Type B pancreatic cell (in vitro differentiated cells): Measurements from ENCODE around the gene HNF1B. TPM values are rescaled to one million over a fixed set of nuclear protein-coding genes. Genes with fewer than 3 reads are reported as not detected.

Experiments used
- DNase-seq: peaks from one replicate; pipeline ENCODE4 v3.0.0; 2021; ENCODE audit warnings: mixed read lengths; ENCODE audit not compliant: unreplicated experiment; ENCODE audit errors: extremely low spot score
- H3K27ac Mint-ChIP-seq: 2 replicates; pipeline ENCODE4 v1.8.0; 2021; ENCODE audit warnings: mild to moderate bottlenecking, mixed read lengths
- H3K27me3 Mint-ChIP-seq: 2 replicates; pipeline ENCODE4 v1.8.0; 2021; ENCODE audit warnings: mixed read lengths
- H3K36me3 Mint-ChIP-seq: 2 replicates; pipeline ENCODE4 v1.8.0; 2021; ENCODE audit warnings: mixed read lengths
- H3K4me1 Mint-ChIP-seq: one replicate; pipeline ENCODE4 v1.8.0; 2021; ENCODE audit warnings: mixed read lengths; ENCODE audit not compliant: unreplicated experiment
- H3K4me3 Mint-ChIP-seq: 2 replicates; pipeline ENCODE4 v1.8.0; 2021; ENCODE audit warnings: mild to moderate bottlenecking, mixed read lengths
- H3K9me3 Mint-ChIP-seq: 2 replicates; pipeline ENCODE4 v1.8.0; 2021; ENCODE audit warnings: mixed read lengths
- CTCF ChIP-seq: fragments of 200-600 bp; sonication (generic); conservative IDR thresholded peaks from 2 replicates; pipeline ENCODE4 v1.5.0; 2021; ENCODE audit warnings: antibody characterized with exemption, mild to moderate bottlenecking
- total RNA-seq: library from RNA; stranded (reverse); gene quantifications from 2 replicates; pipeline ENCODE4 v1.2.1, GENCODE V29; 2021; ENCODE audit warnings: low replicate concordance

HNF1B gene
- total RNA-seq, 1 donor from 2014 or later, result 19.0 TPM

DNA sequence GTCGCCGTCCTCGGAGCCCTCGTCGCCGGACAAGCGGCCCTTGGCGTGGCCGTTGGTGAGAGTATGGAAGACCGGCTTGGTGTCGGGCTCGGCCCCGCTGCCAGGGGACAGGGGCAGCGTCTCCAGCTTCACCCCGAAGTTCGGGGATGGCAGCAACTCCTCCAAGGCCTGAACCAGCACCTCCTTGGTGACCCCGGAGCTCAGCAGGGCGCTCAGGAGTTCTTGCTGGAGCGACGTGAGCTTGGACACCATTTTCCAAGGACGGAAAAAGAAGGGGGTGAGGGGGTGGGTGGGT lies 279 bp downstream of the HNF1B start:
- peaks cover 88% of the 10 kb centered on the region for H3K27me3 Mint-ChIP-seq
- no peaks in the 10 kb centered on the region for H3K36me3 Mint-ChIP-seq
- H3K9me3 Mint-ChIP-seq, result no peaks in the 10 kb centered on the region
- peak overlapping the region; percentile 84 for H3K27ac Mint-ChIP-seq
- no peak for TF ChIP-seq CTCF
- no peak for DNase-seq
- H3K4me1 Mint-ChIP-seq, result peaks cover 5% of the 10 kb centered on the region
- H3K4me3 Mint-ChIP-seq, result peak overlapping the region; percentile 88

DNA sequence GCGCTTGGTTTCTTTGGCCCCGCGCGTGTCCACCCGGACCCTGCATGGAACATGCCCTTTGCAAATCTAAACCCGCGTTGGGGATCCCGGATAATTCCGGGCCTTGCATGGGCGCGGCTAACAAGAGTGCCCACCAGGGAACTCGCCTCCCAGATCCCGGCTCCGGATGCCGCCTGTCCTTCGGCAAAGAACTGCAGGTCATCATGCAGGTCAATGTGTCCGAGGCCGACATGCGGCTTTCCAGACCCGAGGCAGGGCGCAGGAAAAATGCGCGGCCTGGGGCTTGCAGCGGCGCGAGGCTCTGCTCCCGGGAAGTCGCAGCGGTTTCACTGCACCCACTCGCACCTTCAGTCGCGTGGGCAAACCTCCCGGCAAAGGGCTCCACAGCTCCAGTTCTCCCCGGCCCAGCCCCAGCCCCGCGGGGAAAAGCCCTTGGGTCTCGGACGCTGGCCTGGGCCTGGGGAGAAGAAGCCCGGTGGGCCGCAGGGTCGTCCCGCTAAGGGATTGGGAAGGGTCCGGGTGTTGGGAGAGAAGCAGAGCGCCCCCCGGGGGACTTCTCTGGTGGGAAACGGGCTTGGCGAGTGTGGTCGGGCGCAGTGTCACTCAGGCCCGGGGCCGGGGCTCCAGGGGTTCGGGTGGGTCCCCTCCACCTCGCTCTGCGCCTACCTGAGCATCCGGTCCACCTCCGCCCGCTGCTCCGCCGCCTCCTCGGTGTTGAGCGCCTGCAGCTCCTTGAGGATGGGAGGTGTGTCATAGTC lies 805 bp downstream of the HNF1B start:
- H3K27ac Mint-ChIP-seq, result peak overlapping the region; percentile 84
- no peaks in the 10 kb centered on the region for H3K9me3 Mint-ChIP-seq
- H3K27me3 Mint-ChIP-seq, result peaks cover 93% of the 10 kb centered on the region

DNA sequence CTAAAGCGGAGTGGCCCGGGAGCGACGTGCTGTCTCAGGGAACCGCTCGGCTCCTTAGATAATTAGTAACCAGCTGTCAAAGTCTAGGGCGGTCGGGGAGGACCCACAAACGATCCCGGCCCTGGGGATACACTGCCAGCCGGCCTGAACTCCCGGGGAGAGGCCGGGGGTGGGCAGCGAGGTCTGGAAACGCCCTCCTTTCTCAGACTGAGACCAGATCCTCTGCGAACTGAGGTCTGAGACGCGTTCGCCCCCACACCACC lies 1.3 kb downstream of the HNF1B start:
- peak overlapping the region; percentile 88 for H3K4me3 Mint-ChIP-seq
- peaks cover 95% of the 10 kb centered on the region for H3K27me3 Mint-ChIP-seq
- H3K27ac Mint-ChIP-seq, result peak overlapping the region; percentile 86
- DNase-seq, result no peak
- no peaks in the 10 kb centered on the region for H3K36me3 Mint-ChIP-seq
- peaks cover 5% of the 10 kb centered on the region for H3K4me1 Mint-ChIP-seq
- no peaks in the 10 kb centered on the region for H3K9me3 Mint-ChIP-seq
- no peak for TF ChIP-seq CTCF

More for the DNA sequence above, 805 bp downstream of the HNF1B start:
- Mint-ChIP-seq H3K4me1 (peaks cover 5% of the 10 kb centered on the region), H3K36me3 (no peaks in the 10 kb centered on the region), H3K4me3 (peak overlapping the region; percentile 88)
- no peak for TF ChIP-seq CTCF
- DNase-seq, result no peak

DNA sequence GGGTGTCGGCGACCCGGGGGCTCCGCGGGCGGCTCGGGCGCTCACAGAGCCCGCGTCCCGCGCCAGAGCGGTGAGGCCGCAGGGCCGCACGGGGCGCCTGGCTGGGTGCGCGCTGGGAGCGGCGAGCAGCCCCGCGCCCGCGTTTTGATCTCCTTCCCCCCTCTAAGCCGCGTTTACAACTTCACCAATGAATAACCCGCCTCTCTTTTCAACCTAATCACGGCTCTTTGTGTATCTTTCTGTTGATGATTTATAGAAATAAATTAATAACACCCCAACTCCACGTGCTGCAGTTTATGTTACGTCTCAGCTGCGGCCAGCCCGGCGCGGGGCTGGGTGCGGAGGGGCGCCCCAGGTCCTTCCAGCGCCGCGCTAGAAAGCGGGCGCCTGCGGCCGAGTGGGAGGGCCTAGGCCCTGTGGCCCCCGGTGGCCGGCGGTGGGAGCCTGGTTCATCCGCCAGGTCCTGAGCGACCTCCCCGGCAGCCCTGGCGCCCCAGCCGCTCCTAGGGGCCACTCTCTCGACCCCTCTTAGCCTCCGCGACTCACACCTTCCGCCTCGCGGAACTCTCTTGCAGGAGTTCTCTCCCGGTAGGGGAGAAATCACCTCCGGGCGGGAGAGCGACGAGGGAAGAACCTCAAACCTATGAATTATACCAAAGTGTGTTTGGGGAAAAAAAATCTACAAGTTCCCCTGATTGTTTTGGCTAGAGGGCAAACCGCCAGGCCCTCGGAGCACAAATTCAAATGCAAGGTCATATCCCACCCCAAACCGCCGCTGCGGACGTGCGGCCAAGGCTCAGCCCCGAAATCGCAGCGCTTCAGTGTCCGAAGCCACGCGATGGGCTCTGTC lies 1.9 kb downstream of the HNF1B start:
- TF ChIP-seq CTCF, result no peak
- peaks cover 95% of the 10 kb centered on the region for H3K27me3 Mint-ChIP-seq
- H3K9me3 Mint-ChIP-seq, result no peaks in the 10 kb centered on the region
- H3K36me3 Mint-ChIP-seq, result no peaks in the 10 kb centered on the region
- H3K4me3 Mint-ChIP-seq, result peak overlapping the region; percentile 88
- peaks cover 5% of the 10 kb centered on the region for H3K4me1 Mint-ChIP-seq
- H3K27ac Mint-ChIP-seq, result peak overlapping the region; percentile 86
- no peak for DNase-seq

GRCh38 chr17:37742116-37742761 lies 2.6 kb downstream of the HNF1B start:
- Mint-ChIP-seq H3K4me1 (peaks cover 2% of the 10 kb centered on the region), H3K9me3 (peaks cover under 1% of the 10 kb centered on the region), H3K27ac (peak overlapping the region; percentile 74), H3K27me3 (peaks cover 91% of the 10 kb centered on the region), H3K4me3 (peak overlapping the region; percentile 89), H3K36me3 (peaks cover 1% of the 10 kb centered on the region)
- TF ChIP-seq CTCF, result no peak
- no peak for DNase-seq
